GM23338 (cell line): Measurements from ENCODE around the gene RNFT2. TPM values are rescaled to one million over a fixed set of nuclear protein-coding genes. Genes with fewer than 3 reads are reported as not detected.

Source experiments
- ATAC-seq: fragments of 200-7000 bp; cut with Tn5 transposase; 3 replicates; pipeline ENCODE4 v1.9.1; 2020
- DNase-seq: peaks from one replicate; pipeline ENCODE4 v3.0.0-alpha.2; 2015; ENCODE audit warnings: low spot score
- H2AFZ ChIP-seq: fragments of 200-600 bp; sonication (generic); 2 replicates; pipeline ENCODE4 v1.8.0; 2016; ENCODE audit warnings: antibody characterized with exemption, mild to moderate bottlenecking, moderate library complexity
- H3F3A ChIP-seq: fragments of 200-600 bp; sonication (generic); replicated peaks from 2 replicates; pipeline ENCODE4 v1.8.0; 2017; ENCODE audit warnings: antibody characterized with exemption, mixed run types, low read depth
- H3K27ac ChIP-seq: fragments of 200-600 bp; sonication (generic); 2 replicates; pipeline ENCODE4 v1.6.1; 2016; ENCODE audit warnings: low read depth
- H3K27me3 ChIP-seq: fragments of 200-600 bp; sonication (generic); 2 replicates; pipeline ENCODE4 v1.8.0; 2016; ENCODE audit warnings: mild to moderate bottlenecking, mixed run types, moderate library complexity; ENCODE audit not compliant: insufficient read depth
- H3K36me3 ChIP-seq: fragments of 200-600 bp; sonication (generic); 2 replicates; pipeline ENCODE4 v1.8.0; 2016; ENCODE audit warnings: mild to moderate bottlenecking; ENCODE audit not compliant: insufficient read depth
- H3K4me1 ChIP-seq: fragments of 200-600 bp; sonication (generic); 2 replicates; pipeline ENCODE4 v1.8.0; 2016; ENCODE audit warnings: mild to moderate bottlenecking, moderate library complexity; ENCODE audit not compliant: insufficient read depth
- H3K4me2 ChIP-seq: fragments of 200-600 bp; sonication (generic); 2 replicates; pipeline ENCODE4 v1.7.1; 2017; ENCODE audit warnings: mixed run types
- H3K4me3 ChIP-seq: fragments of 200-600 bp; sonication (generic); 2 replicates; pipeline ENCODE4 v1.6.1; 2016; ENCODE audit warnings: mixed run types
- H3K79me2 ChIP-seq: fragments of 200-600 bp; sonication (generic); replicated peaks from 2 replicates; pipeline ENCODE4 v1.8.0; 2017; ENCODE audit warnings: mild to moderate bottlenecking; ENCODE audit not compliant: insufficient read depth
- H3K9me2 ChIP-seq: fragments of 200-600 bp; sonication (generic); 2 replicates; pipeline ENCODE4 v1.8.0; 2017; ENCODE audit not compliant: insufficient read depth
- H4K20me1 ChIP-seq: fragments of 200-600 bp; sonication (generic); replicated peaks from 2 replicates; pipeline ENCODE4 v1.8.0; 2017; ENCODE audit warnings: mild to moderate bottlenecking; ENCODE audit not compliant: insufficient read depth
- H3K27ac Mint-ChIP-seq: 2 replicates; pipeline ENCODE4 v1.8.0; 2020; ENCODE audit warnings: inconsistent platforms, mild to moderate bottlenecking, moderate library complexity, mixed read lengths
- H3K27me3 Mint-ChIP-seq: 3 replicates; pipeline ENCODE4 v1.8.0; 2022; ENCODE audit warnings: low read depth, mild to moderate bottlenecking, moderate library complexity, mixed read lengths, inconsistent platforms; ENCODE audit not compliant: insufficient read depth, poor library complexity
- H3K36me3 Mint-ChIP-seq: 3 replicates; pipeline ENCODE4 v1.8.0; 2021; ENCODE audit warnings: low read depth, mild to moderate bottlenecking, inconsistent platforms, moderate library complexity, mixed read lengths
- H3K4me1 Mint-ChIP-seq: 3 replicates; pipeline ENCODE4 v1.8.0; 2020; ENCODE audit warnings: mild to moderate bottlenecking, inconsistent platforms, mixed read lengths
- H3K4me3 Mint-ChIP-seq: 3 replicates; pipeline ENCODE4 v1.8.0; 2021; ENCODE audit warnings: moderate library complexity, mild to moderate bottlenecking, inconsistent platforms, mixed read lengths
- H3K9me3 Mint-ChIP-seq: 3 replicates; pipeline ENCODE4 v1.8.0; 2020; ENCODE audit warnings: moderate library complexity, mild to moderate bottlenecking, inconsistent platforms, mixed read lengths
- CREB1 ChIP-seq: fragments of 250-450 bp; sonication (Bioruptor Pico); IDR thresholded peaks from 2 replicates; pipeline ENCODE4 v1.5.0; 2020; ENCODE audit warnings: low read depth, mild to moderate bottlenecking, moderate library complexity
- EZH2phosphoT487 ChIP-seq: fragments of 200-600 bp; sonication (generic); IDR thresholded peaks from one replicate; pipeline ENCODE4 v1.8.1; 2018; ENCODE audit warnings: antibody characterized with exemption; ENCODE audit not compliant: unreplicated experiment
- JUNB ChIP-seq: IDR thresholded peaks from one replicate; pipeline ENCODE4 v1.6.1; 2016; ENCODE audit warnings: antibody characterized with exemption; ENCODE audit not compliant: unreplicated experiment
- NANOG ChIP-seq: IDR thresholded peaks from 2 replicates; pipeline ENCODE4 v1.6.1; 2016; ENCODE audit warnings: antibody characterized with exemption, borderline replicate concordance
- POLR2AphosphoS5 ChIP-seq: IDR thresholded peaks from 2 replicates; pipeline ENCODE4 v1.6.1; 2016; ENCODE audit warnings: antibody characterized with exemption, low read depth
- ZNF114 ChIP-seq: fragments of 250-450 bp; sonication (Bioruptor Pico); IDR thresholded peaks from 2 replicates; pipeline ENCODE4 v1.5.0; 2020; ENCODE audit warnings: mild to moderate bottlenecking, moderate library complexity
- ZNF331 ChIP-seq: fragments of 250-450 bp; sonication (Bioruptor Pico); IDR thresholded peaks from 2 replicates; pipeline ENCODE4 v1.5.0; 2020; ENCODE audit warnings: low read depth, mild to moderate bottlenecking, moderate library complexity
- polyA plus RNA-seq: library from polyadenylated mRNA; unstranded; fragments of >200 nt; fragmentation: Nextera tagmentation; extraction: Ambion mirVana; gene quantifications from 2 replicates; pipeline ENCODE4 v1.2.1, GENCODE V29; 2016
- total RNA-seq: library from RNA; depleted of rRNA; stranded (reverse); fragments of >200 nt; shearing (Covaris generic); gene quantifications from 2 replicates; pipeline ENCODE4 v1.2.3, GENCODE V29; 2014
- TF ChIP-seq, protein P1 (sequence below): IDR thresholded peaks from 2 replicates; pipeline ENCODE4 v1.6.1; 2016; ENCODE audit warnings: antibody characterized with exemption
- TF ChIP-seq, protein P2 (sequence below): IDR thresholded peaks from one replicate; pipeline ENCODE4 v1.6.1; 2018; ENCODE audit warnings: antibody characterized with exemption; ENCODE audit not compliant: unreplicated experiment

RNFT2 gene
- total and polyA plus RNA-seq, 2 experiments from 2014 or later = 19.3 to 22.9 TPM

DNA sequence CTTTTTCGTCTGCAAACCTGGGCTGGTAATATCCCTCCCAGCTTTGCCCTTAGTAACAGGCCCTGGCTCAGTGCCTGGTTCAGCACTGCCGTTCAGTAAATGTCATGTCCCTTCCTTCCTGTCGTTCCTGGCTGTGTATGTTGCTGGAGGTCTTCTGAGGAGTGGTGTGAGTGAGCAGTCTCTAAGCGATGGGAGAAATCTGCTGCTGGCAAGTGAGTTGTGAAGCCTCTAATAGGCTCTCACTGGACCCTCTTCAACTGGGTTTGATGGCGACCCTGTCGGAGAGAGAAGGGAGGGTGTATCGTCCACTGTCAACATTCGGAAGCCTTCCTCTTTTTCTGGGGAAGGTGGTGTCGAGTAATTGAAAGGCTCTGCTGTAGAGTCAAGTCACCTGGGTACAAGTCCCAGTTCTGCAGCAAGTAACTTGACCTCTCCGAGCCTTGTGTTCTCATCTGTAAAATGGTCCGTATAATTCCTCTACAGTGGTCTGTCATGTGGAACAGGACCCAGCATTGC, 80.3 kb downstream of the RNFT2 start (continued):
- TF ChIP-seq, protein P1, sequence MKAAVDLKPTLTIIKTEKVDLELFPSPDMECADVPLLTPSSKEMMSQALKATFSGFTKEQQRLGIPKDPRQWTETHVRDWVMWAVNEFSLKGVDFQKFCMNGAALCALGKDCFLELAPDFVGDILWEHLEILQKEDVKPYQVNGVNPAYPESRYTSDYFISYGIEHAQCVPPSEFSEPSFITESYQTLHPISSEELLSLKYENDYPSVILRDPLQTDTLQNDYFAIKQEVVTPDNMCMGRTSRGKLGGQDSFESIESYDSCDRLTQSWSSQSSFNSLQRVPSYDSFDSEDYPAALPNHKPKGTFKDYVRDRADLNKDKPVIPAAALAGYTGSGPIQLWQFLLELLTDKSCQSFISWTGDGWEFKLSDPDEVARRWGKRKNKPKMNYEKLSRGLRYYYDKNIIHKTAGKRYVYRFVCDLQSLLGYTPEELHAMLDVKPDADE = no peak
- TF ChIP-seq EZH2phosphoT487 (no peak), NANOG (no peak), CREB1 (no peak), ZNF331 (CRISPR knock-in tag) (no peak), POLR2AphosphoS5 (no peak)
- TF ChIP-seq, protein P2, sequence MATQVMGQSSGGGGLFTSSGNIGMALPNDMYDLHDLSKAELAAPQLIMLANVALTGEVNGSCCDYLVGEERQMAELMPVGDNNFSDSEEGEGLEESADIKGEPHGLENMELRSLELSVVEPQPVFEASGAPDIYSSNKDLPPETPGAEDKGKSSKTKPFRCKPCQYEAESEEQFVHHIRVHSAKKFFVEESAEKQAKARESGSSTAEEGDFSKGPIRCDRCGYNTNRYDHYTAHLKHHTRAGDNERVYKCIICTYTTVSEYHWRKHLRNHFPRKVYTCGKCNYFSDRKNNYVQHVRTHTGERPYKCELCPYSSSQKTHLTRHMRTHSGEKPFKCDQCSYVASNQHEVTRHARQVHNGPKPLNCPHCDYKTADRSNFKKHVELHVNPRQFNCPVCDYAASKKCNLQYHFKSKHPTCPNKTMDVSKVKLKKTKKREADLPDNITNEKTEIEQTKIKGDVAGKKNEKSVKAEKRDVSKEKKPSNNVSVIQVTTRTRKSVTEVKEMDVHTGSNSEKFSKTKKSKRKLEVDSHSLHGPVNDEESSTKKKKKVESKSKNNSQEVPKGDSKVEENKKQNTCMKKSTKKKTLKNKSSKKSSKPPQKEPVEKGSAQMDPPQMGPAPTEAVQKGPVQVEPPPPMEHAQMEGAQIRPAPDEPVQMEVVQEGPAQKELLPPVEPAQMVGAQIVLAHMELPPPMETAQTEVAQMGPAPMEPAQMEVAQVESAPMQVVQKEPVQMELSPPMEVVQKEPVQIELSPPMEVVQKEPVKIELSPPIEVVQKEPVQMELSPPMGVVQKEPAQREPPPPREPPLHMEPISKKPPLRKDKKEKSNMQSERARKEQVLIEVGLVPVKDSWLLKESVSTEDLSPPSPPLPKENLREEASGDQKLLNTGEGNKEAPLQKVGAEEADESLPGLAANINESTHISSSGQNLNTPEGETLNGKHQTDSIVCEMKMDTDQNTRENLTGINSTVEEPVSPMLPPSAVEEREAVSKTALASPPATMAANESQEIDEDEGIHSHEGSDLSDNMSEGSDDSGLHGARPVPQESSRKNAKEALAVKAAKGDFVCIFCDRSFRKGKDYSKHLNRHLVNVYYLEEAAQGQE = no peak

DNA sequence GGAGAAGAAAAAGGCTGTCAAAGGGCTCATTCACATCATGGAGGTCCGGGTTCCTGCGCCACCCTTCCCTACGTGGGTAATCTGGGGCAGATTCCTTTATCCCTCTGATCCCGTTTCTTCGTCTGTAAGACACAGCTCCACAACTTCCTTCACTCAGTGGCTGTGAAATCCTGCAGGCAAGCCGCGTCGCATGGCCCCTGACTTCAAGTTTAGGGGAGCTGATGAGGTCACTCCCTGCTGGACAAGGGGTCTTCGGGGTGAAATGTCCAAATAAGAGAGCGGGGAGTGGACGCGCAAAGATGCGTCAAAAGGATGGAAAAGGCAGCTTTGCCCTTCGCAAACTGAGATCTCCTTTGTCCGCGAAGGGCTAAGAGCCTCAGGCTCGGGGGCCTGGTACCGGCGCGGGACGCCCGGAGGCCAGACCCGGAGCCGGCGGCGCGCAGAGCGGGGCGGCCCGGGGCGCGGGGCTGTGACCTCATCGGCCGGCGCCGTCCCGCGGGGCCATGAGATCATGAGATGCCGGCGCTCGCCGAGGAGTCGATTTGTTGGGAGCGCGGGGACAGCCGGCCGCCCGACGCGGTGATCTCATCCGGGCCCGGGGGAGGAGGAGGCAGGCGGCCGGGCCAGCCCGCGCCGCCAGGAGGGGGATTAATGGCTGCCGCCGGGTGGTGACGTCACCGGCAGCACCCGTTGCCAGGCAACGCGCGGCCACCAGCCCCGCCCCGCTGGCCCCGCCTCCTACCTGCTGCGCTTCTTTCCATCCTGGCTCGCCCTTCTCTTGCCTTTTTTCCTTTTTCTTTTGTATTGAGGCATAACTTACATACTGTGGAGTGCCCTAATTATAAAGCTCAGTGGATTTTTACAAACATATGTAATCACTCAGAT, 81.1 kb downstream of the RNFT2 start:
- no peaks in the 10 kb centered on the region for H3K36me3 Mint-ChIP-seq
- H3K4me1 Mint-ChIP-seq = peaks cover 20% of the 10 kb centered on the region
- no peaks in the 10 kb centered on the region for H3K27me3 ChIP-seq
- H3K27ac ChIP-seq = peak overlapping the region; percentile 100
- H3K4me3 Mint-ChIP-seq = peak overlapping the region; percentile 97
- peaks cover 11% of the 10 kb centered on the region for H3K4me1 ChIP-seq
- peak overlapping the region; percentile 99 for H3K4me2 ChIP-seq
- ATAC-seq (peak; percentile 88), DNase-seq (peak; percentile 86)
- no peaks in the 10 kb centered on the region for H4K20me1 ChIP-seq
- no peaks in the 10 kb centered on the region for H3K9me3 Mint-ChIP-seq
- no peaks in the 10 kb centered on the region for H3K9me2 ChIP-seq
- H3K27me3 Mint-ChIP-seq = peaks cover 10% of the 10 kb centered on the region
- H2AFZ ChIP-seq = peak overlapping the region; percentile 100
- peaks cover 9% of the 10 kb centered on the region; the same call in 1 of the 2 replicates for H3F3A ChIP-seq
- no peaks in the 10 kb centered on the region for H3K79me2 ChIP-seq
- H3K36me3 ChIP-seq = no peaks in the 10 kb centered on the region
- H3K4me3 ChIP-seq = peak overlapping the region; percentile 99
- H3K27ac Mint-ChIP-seq = peak overlapping the region; percentile 99
- TF ChIP-seq, protein P2 = no peak
- TF ChIP-seq ZNF114 (CRISPR knock-in tag) (no peak), JUNB (no peak)
